IMR-90 (cell line): Measurements from ENCODE around the gene ILDR2. TPM values are rescaled to one million over a fixed set of nuclear protein-coding genes. Genes with fewer than 3 reads are reported as not detected.

Experiments
- ATAC-seq: fragments of 200-7000 bp; cut with Tn5 transposase; 2 replicates; pipeline ENCODE4 v1.9.1; 2020; ENCODE audit warnings: low read depth, mild to moderate bottlenecking, moderate library complexity
- BruUV-seq: library from RNA; stranded (reverse); fragments of 400-500 nt; replicated peaks from 2 replicates; lab custom pipeline; 2021; lab: Mats Ljungman, UMichigan
- CTCF ChIA-PET: fragments of 300-600 bp; formaldehyde crosslinking; extraction: SDS; loops from one replicate; lab custom pipeline; 2021; ENCODE audit warnings: antibody characterized with exemption; lab: Yijun Ruan, JAX
- POLR2A ChIA-PET: fragments of 300-600 bp; sonication (Branson Sonifier 250); formaldehyde crosslinking; loops from one replicate; lab custom pipeline; 2022; ENCODE audit warnings: antibody characterized with exemption; ENCODE audit not compliant: unreplicated experiment; lab: Charles Lee
- DNase-seq: peaks from one replicate; pipeline ENCODE4 v3.0.0; 2013
- H2AFZ ChIP-seq: replicated peaks from 2 replicates; pipeline ENCODE3; 2013; ENCODE audit warnings: low read length, mild to moderate bottlenecking; ENCODE audit not compliant: poor library complexity
- H2AK5ac ChIP-seq: 2 replicates; pipeline ENCODE4 v1.6.1; 2013; ENCODE audit warnings: low read depth, low read length, inconsistent platforms
- H2AK9ac ChIP-seq: replicated peaks from 2 replicates; pipeline ENCODE3; 2013; ENCODE audit warnings: mild to moderate bottlenecking, low read depth, low read length, moderate library complexity; ENCODE audit not compliant: poor library complexity
- H2BK120ac ChIP-seq: 2 replicates; pipeline ENCODE4 v1.6.1; 2013; ENCODE audit warnings: low read depth, low read length, inconsistent platforms
- H2BK15ac ChIP-seq: 3 replicates; pipeline ENCODE4 v1.6.1; 2013; ENCODE audit warnings: low read depth, low read length, inconsistent platforms
- H2BK20ac ChIP-seq: 2 replicates; pipeline ENCODE4 v1.6.1; 2013; ENCODE audit warnings: low read depth, mild to moderate bottlenecking, inconsistent platforms, low read length, moderate library complexity
- H2BK5ac ChIP-seq: 2 replicates; pipeline ENCODE4 v1.6.1; 2013; ENCODE audit warnings: mild to moderate bottlenecking, low read depth, low read length, inconsistent platforms; ENCODE audit not compliant: poor library complexity, severe bottlenecking
- H3K14ac ChIP-seq: replicated peaks from 2 replicates; pipeline ENCODE4 v1.6.1; 2013; ENCODE audit warnings: low read depth, low read length, inconsistent platforms
- H3K18ac ChIP-seq: 2 replicates; pipeline ENCODE4 v1.6.1; 2013; ENCODE audit warnings: low read depth, low read length, control low read depth
- H3K23ac ChIP-seq: 2 replicates; pipeline ENCODE4 v1.6.1; 2013; ENCODE audit warnings: low read depth, low read length, inconsistent platforms
- H3K27ac ChIP-seq: 2 replicates; pipeline ENCODE4 v1.5.1; 2013; ENCODE audit warnings: mild to moderate bottlenecking, control low read depth, low read length; ENCODE audit not compliant: insufficient read depth
- H3K27me3 ChIP-seq: 2 replicates; pipeline ENCODE4 v1.6.1; 2013; ENCODE audit warnings: low read length; ENCODE audit not compliant: control insufficient read depth, insufficient read depth
- H3K36me3 ChIP-seq: 2 replicates; pipeline ENCODE4 v1.6.1; 2013; ENCODE audit warnings: low read length, mixed read lengths; ENCODE audit not compliant: control insufficient read depth, insufficient read depth
- H3K4ac ChIP-seq: 2 replicates; pipeline ENCODE4 v1.6.1; 2013; ENCODE audit warnings: low read depth, low read length, inconsistent platforms
- H3K4me1 ChIP-seq: 2 replicates; pipeline ENCODE4 v1.6.1; 2013; ENCODE audit warnings: low read length, mixed read lengths; ENCODE audit not compliant: control insufficient read depth, insufficient read depth
- H3K4me2 ChIP-seq: 2 replicates; pipeline ENCODE4 v1.6.1; 2013; ENCODE audit warnings: low read depth, mild to moderate bottlenecking, control low read depth, low read length, moderate library complexity
- H3K4me3 ChIP-seq: 2 replicates; pipeline ENCODE4 v1.5.1; 2013; ENCODE audit warnings: low read depth, mild to moderate bottlenecking, control low read depth, low read length, moderate library complexity; ENCODE audit not compliant: insufficient read depth
- H3K56ac ChIP-seq: 2 replicates; pipeline ENCODE4 v1.6.1; 2013; ENCODE audit warnings: low read length, inconsistent platforms; ENCODE audit not compliant: insufficient read depth; ENCODE audit errors: extremely low read depth
- H3K79me1 ChIP-seq, 2 experiments: 2 replicates each; pipeline ENCODE4 v1.6.1; 2013; ENCODE audit warnings: low read length in 2 of 2, inconsistent platforms in 1 of 2, low read depth in 1 of 2
- H3K9ac ChIP-seq: 2 replicates; pipeline ENCODE4 v1.6.1; 2013; ENCODE audit warnings: low read depth, low read length, control low read depth
- H3K9me1 ChIP-seq: 2 replicates; pipeline ENCODE4 v1.6.1; 2013; ENCODE audit warnings: low read length, inconsistent platforms; ENCODE audit not compliant: insufficient read depth
- H3K9me3 ChIP-seq: 2 replicates; pipeline ENCODE4 v1.6.1; 2013; ENCODE audit warnings: low read length; ENCODE audit not compliant: control insufficient read depth, insufficient read depth
- H4K20me1 ChIP-seq: 2 replicates; pipeline ENCODE4 v1.6.1; 2013; ENCODE audit warnings: low read length, inconsistent platforms; ENCODE audit not compliant: insufficient read depth
- H4K5ac ChIP-seq: 2 replicates; pipeline ENCODE4 v1.6.1; 2013; ENCODE audit warnings: mild to moderate bottlenecking, low read depth, low read length, control low read depth
- H4K8ac ChIP-seq, 2 experiments: 2 replicates each; pipeline ENCODE4 v1.6.1; 2013; ENCODE audit warnings: low read depth in 2 of 2, low read length in 2 of 2, control low read depth in 1 of 2, inconsistent platforms in 1 of 2
- H4K91ac ChIP-seq: 2 replicates; pipeline ENCODE4 v1.6.1; 2013; ENCODE audit warnings: low read depth, low read length, inconsistent platforms; ENCODE audit not compliant: insufficient read depth
- BHLHE40 ChIP-seq: fragments of 150-350 bp; IDR thresholded peaks from 2 replicates; pipeline ENCODE4 v1.6.1; 2016; ENCODE audit warnings: mild to moderate bottlenecking, low read depth, low read length
- CEBPB ChIP-seq: IDR thresholded peaks from 2 replicates; pipeline ENCODE4 v1.6.1; 2012; ENCODE audit warnings: low read depth, low read length, improper control_type of control experiment
- CHD1 ChIP-seq: IDR thresholded peaks from 2 replicates; pipeline ENCODE4 v1.6.1; 2012; ENCODE audit warnings: low read depth, low read length, improper control_type of control experiment
- CTCF ChIP-seq: conservative IDR thresholded peaks from 2 replicates; pipeline ENCODE4 v1.5.1; 2012; ENCODE audit warnings: mild to moderate bottlenecking, low read depth, low read length, improper control_type of control experiment
- ELK1 ChIP-seq: fragments of 150-350 bp; IDR thresholded peaks from 2 replicates; pipeline ENCODE4 v1.6.1; 2016; ENCODE audit warnings: low read depth, mild to moderate bottlenecking, low read length, moderate library complexity, borderline replicate concordance
- FOS ChIP-seq: fragments of 150-350 bp; IDR thresholded peaks from 2 replicates; pipeline ENCODE4 v1.6.1; 2016; ENCODE audit warnings: low read depth, low read length
- MAFK ChIP-seq: IDR thresholded peaks from 2 replicates; pipeline ENCODE4 v1.6.1; 2012; ENCODE audit warnings: low read depth, low read length, improper control_type of control experiment
- MAZ ChIP-seq: IDR thresholded peaks from 2 replicates; pipeline ENCODE4 v1.6.1; 2012; ENCODE audit warnings: low read depth, mild to moderate bottlenecking, low read length, improper control_type of control experiment, moderate library complexity, borderline replicate concordance
- MXI1 ChIP-seq: IDR thresholded peaks from 2 replicates; pipeline ENCODE4 v1.6.1; 2012; ENCODE audit warnings: low read depth, mild to moderate bottlenecking, low read length, moderate library complexity, borderline replicate concordance
- NFE2L2 ChIP-seq: fragments of 150-350 bp; IDR thresholded peaks from 2 replicates; pipeline ENCODE4 v1.6.1; 2016; ENCODE audit warnings: low read depth, mild to moderate bottlenecking, low read length
- POLR2A ChIP-seq: IDR thresholded peaks from 2 replicates; pipeline ENCODE4 v1.6.1; 2012; ENCODE audit warnings: mild to moderate bottlenecking, low read depth, low read length
- RAD21 ChIP-seq: IDR thresholded peaks from 2 replicates; pipeline ENCODE4 v1.6.1; 2012; ENCODE audit warnings: low read length, improper control_type of control experiment
- RCOR1 ChIP-seq: IDR thresholded peaks from 2 replicates; pipeline ENCODE4 v1.6.1; 2012; ENCODE audit warnings: mild to moderate bottlenecking, low read length, improper control_type of control experiment; ENCODE audit not compliant: insufficient replicate concordance
- RFX5 ChIP-seq: IDR thresholded peaks from 2 replicates; pipeline ENCODE4 v1.8.0; 2012; ENCODE audit warnings: low read depth, mild to moderate bottlenecking, low read length, moderate library complexity
- SMC3 ChIP-seq: fragments of 150-350 bp; IDR thresholded peaks from 2 replicates; pipeline ENCODE4 v1.6.1; 2016; ENCODE audit warnings: low read depth, mild to moderate bottlenecking, antibody characterized with exemption, low read length, moderate library complexity
- WGBS, 2 experiments: methylation state at CpG; one replicate each; pipeline versions ENCODE4 v1.1.5 to v1.1.7; 2013; ENCODE audit warnings: missing lambda C conversion rate in 2 of 2; ENCODE audit not compliant: insufficient read length in 1 of 2; ENCODE audit errors: extremely low coverage in 2 of 2; 5-methylcytosine and 5-hydroxymethylcytosine counted together
- dilution Hi-C: fragments of 300-500 bp; cut with HindIII; formaldehyde crosslinking; loops from one replicate; pipeline ENCODE4 v1.14.3; 2018; ENCODE audit warnings: low sequenced_read_pairs; ENCODE audit not compliant: unreplicated experiment
- in situ Hi-C: fragments of 300-500 bp; cut with MboI; formaldehyde crosslinking; loops from 3 replicates; pipeline ENCODE4 v1.14.3; 2019; ENCODE audit warnings: low sequenced_read_pairs, inconsistent platforms, mixed read lengths
- intact Hi-C: fragments of 100-400 bp; cut with micrococcal nuclease; formaldehyde crosslinking; loops from 2 replicates; pipeline ENCODE4 v1.10.0; 2022
- polyA plus RNA-seq, 3 experiments: library from polyadenylated mRNA; depleted of rRNA; stranded (reverse); fragments of >200 nt; gene quantifications; 2 replicates each; pipeline ENCODE4 v1.2.3, GENCODE V29; 2012; ENCODE audit warnings: low replicate concordance in 1 of 3
- total RNA-seq: library from RNA; depleted of rRNA; stranded (reverse); fragments of >200 nt; gene quantifications from 2 replicates; pipeline ENCODE4 v1.2.3, GENCODE V29; 2012
- TF ChIP-seq, protein P1 (sequence below): fragments of 150-350 bp; IDR thresholded peaks from 2 replicates; pipeline ENCODE4 v1.6.1; 2017; ENCODE audit warnings: mild to moderate bottlenecking, antibody characterized with exemption, low read length, low read depth

Gene ILDR2
- total and polyA plus RNA-seq, 2 of the 4 experiments (the other 2 are of a cell fraction), result under 0.01 TPM; not detected in 1

GRCh38 chr1:166858726-166859419 lies 116.5 kb downstream of the ILDR2 start:
- Histone ChIP-seq H2BK5ac (no peak overlapping the region), H3K36me3 (peaks cover 26% of the 10 kb centered on the region), H3K4me3 (no peak overlapping the region), H3K4me2 (no peak overlapping the region), H3K56ac (no peak overlapping the region), H2AFZ (no peak overlapping the region), H3K4ac (no peak overlapping the region), H4K91ac (no peak overlapping the region), H3K14ac (no peak overlapping the region), H3K9me3 (no peaks in the 10 kb centered on the region), H2BK120ac (no peak overlapping the region), H3K18ac (no peak overlapping the region), H3K27me3 (no peaks in the 10 kb centered on the region), H2BK15ac (no peak overlapping the region), H3K79me1 (peaks cover 0 to 5% of the 10 kb centered on the region in 2 experiments; a peak in 2 of 4 replicates), H3K23ac (no peak overlapping the region), H3K9me1 (peaks cover 2% of the 10 kb centered on the region; the same call in 1 of the 2 replicates), H2BK20ac (no peak overlapping the region), H2AK9ac (no peak overlapping the region), H4K20me1 (no peaks in the 10 kb centered on the region), H4K8ac (no peak overlapping the region), H3K9ac (no peak overlapping the region), H3K4me1 (no peaks in the 10 kb centered on the region), H2AK5ac (no peak overlapping the region), H3K27ac (no peak overlapping the region), H4K5ac (no peak overlapping the region)
- CTCF ChIA-PET, result no interaction called here
- whole genome bisulfite sequencing, 2 experiments, result no CpG with 5 or more reads among the region's 7 CpGs
- DNase-seq, result no peak
- no TSS peak for BruUV-seq
- TF ChIP-seq CTCF (no peak), MAFK (no peak), RCOR1 (no peak), MXI1 (no peak), POLR2A (no peak), CEBPB (no peak), RFX5 (no peak), BHLHE40 (no peak), CHD1 (no peak), FOS (no peak), ELK1 (no peak), SMC3 (no peak), MAZ (no peak), RAD21 (no peak), NFE2L2 (no peak)
- TF ChIP-seq, protein P1, sequence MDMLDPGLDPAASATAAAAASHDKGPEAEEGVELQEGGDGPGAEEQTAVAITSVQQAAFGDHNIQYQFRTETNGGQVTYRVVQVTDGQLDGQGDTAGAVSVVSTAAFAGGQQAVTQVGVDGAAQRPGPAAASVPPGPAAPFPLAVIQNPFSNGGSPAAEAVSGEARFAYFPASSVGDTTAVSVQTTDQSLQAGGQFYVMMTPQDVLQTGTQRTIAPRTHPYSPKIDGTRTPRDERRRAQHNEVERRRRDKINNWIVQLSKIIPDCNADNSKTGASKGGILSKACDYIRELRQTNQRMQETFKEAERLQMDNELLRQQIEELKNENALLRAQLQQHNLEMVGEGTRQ, result no peak
- dilution Hi-C loops, result no loop called here
- in situ Hi-C loops, result no loop called here
- intact Hi-C loops, result no loop called here
- POLR2A ChIA-PET, result no interaction called here
- ATAC-seq, result no peak
